Transverse colon (tissue), 3 donors: ENCODE measurements around the gene SMAD7.

Source experiments
- CTCF ChIP-seq, 5 experiments: fragments of 200-600 bp in 3 of 5; fragments of 450-650 bp in 2 of 5; sonication (generic) in 3 of 5; IDR thresholded peaks; 1 replicate in 2 of 5; 2 replicates in 3 of 5; pipeline ENCODE4 v1.5.1; 2016 to 2017; ENCODE audit warnings: antibody characterized with exemption in 5 of 5, inconsistent platforms in 3 of 5, mild to moderate bottlenecking in 2 of 5, moderate library complexity in 1 of 5
- POLR2A ChIP-seq: fragments of 450-650 bp; IDR thresholded peaks from one replicate; pipeline ENCODE4 v1.6.1; 2016; ENCODE audit warnings: antibody characterized with exemption, mild to moderate bottlenecking, moderate library complexity

GRCh38 chr18:48913201-48913600 lies 37.6 kb downstream of the SMAD7 start:
- TF ChIP-seq CTCF (IDR thresholded peaks at IDR 0.05): peak; percentile 20 to 46 (median 34)
- no peak for TF ChIP-seq POLR2A
